ENCODE measurements around the gene CDC123. TPM values are rescaled to one million over a fixed set of nuclear protein-coding genes. Genes with fewer than 3 reads are reported as not detected.

CDC123 gene
- total and polyA plus RNA-seq, 4 donors: 32.7 to 58.5 (median 40.7) TPM

- TF ChIP-seq JUND (IDR thresholded peaks at IDR 0.05) (peak; percentile 10 to 47), NR2F2 (IDR thresholded peaks at IDR 0.05) (no peak), ATF3 (IDR thresholded peaks at IDR 0.05) (no peak), ZBTB33 (IDR thresholded peaks at IDR 0.05) (peak; percentile 47), FOXA1 (IDR thresholded peaks at IDR 0.05) (no peak), YY1 (IDR thresholded peaks at IDR 0.05) (peak; percentile 95), RAD21 (IDR thresholded peaks at IDR 0.05) (peak in 1 of 2 donors; percentile 64), SP1 (IDR thresholded peaks at IDR 0.05) (peak; percentile 28), GABPA (IDR thresholded peaks at IDR 0.05 in 1 of 2, conservative IDR thresholded peaks at IDR 0.05 in 1 of 2) (peak in 1 of 2 donors; percentile 15), CTCF (IDR thresholded peaks at IDR 0.05; ENCODE audit: low read depth, low read length, missing input control) (no peak), TAF1 (conservative IDR thresholded peaks at IDR 0.05) (no peak), EGR1 (IDR thresholded peaks at IDR 0.05; ENCODE audit: low read depth in 2 of 2) (no peak), HNF4A (conservative IDR thresholded peaks at IDR 0.05) (peak; percentile 35 to 55), RXRA (IDR thresholded peaks at IDR 0.05) (peak in 1 of 2 donors; percentile 68)
- Histone ChIP-seq H3K4me3 (ENCODE audit: low read depth in 1 of 3, low read length in 3 of 3) (peak overlapping the region in 1 of 3 donors; percentile 34), H3K27me3 (ENCODE audit: control insufficient read depth in 4 of 4, insufficient read depth in 4 of 4, low read length in 3 of 4) (no peaks in the 10 kb centered on the region), H3K9me3 (ENCODE audit: control insufficient read depth in 4 of 4, low read length in 3 of 4) (no peaks in the 10 kb centered on the region), H3K9ac (ENCODE audit: low read depth in 1 of 2, low read length in 2 of 2) (peak overlapping the region in 1 of 2 donors; percentile 43), H3K27ac (ENCODE audit: low read depth in 1 of 2, low read length in 2 of 2) (peak overlapping the region; percentile 63 to 66), H3K36me3 (ENCODE audit: control insufficient read depth in 4 of 4, insufficient read depth in 3 of 4, low read depth in 1 of 4, low read length in 3 of 4) (peaks cover 11 to 31% (median 20%) of the 10 kb centered on the region in 4 donors), H3K4me1 (ENCODE audit: control insufficient read depth in 4 of 4, insufficient read depth in 4 of 4, low read length in 3 of 4) (peaks cover 1 to 28% (median 25%) of the 10 kb centered on the region in 4 donors)
- WGBS: 42% methylated on average over 12 of the region's 12 CpGs
- no peak for DNase-seq (ENCODE audit: low spot score)
Measured at GRCh38 chr10:12164085-12164484, 31.9 kb upstream of the CDC123 start.

DNA sequence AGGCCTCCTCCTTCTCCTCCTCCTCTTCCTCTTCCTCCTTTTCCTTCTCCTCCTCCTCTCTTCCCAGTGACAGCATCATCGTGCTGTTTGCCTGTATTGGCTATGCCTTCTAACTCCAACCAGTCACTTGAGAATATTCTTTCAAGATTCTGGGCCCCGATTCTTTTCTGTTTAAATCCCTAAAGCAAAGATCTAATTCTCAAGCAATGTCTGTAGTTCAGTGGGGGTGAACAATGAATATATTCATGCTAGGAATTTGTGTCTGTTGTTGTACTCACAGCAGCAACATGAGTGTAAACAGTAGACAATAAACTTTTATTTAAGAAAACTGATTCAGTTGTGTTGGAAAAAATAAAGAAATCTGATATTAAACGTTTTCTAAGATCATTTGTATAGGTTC lies 31.0 kb upstream of the CDC123 start:
- WGBS: 85% methylated on average over 3 of the region's 3 CpGs
- H3K4me1 ChIP-seq (ENCODE audit: control insufficient read depth in 4 of 4, insufficient read depth in 4 of 4, low read length in 3 of 4): peaks cover 1 to 28% (median 25%) of the 10 kb centered on the region in 4 donors
- no peaks in the 10 kb centered on the region for H3K9me3 ChIP-seq (ENCODE audit: control insufficient read depth in 4 of 4, low read length in 3 of 4)
- no peak for DNase-seq (ENCODE audit: low spot score)
- peaks cover 11 to 37% (median 29%) of the 10 kb centered on the region in 4 donors for H3K36me3 ChIP-seq (ENCODE audit: control insufficient read depth in 4 of 4, insufficient read depth in 3 of 4, low read depth in 1 of 4, low read length in 3 of 4)
- no peak overlapping the region for H3K4me3 ChIP-seq (ENCODE audit: low read depth in 1 of 3, low read length in 3 of 3)
- no peaks in the 10 kb centered on the region for H3K27me3 ChIP-seq (ENCODE audit: control insufficient read depth in 4 of 4, insufficient read depth in 4 of 4, low read length in 3 of 4)
- peak overlapping the region in 1 of 2 donors; percentile 43 for H3K9ac ChIP-seq (ENCODE audit: low read depth in 1 of 2, low read length in 2 of 2)
- peak overlapping the region in 1 of 2 donors; percentile 3 for H3K27ac ChIP-seq (ENCODE audit: low read depth in 1 of 2, low read length in 2 of 2)
- TF ChIP-seq JUND (IDR thresholded peaks at IDR 0.05) (no peak), YY1 (IDR thresholded peaks at IDR 0.05) (no peak), EGR1 (IDR thresholded peaks at IDR 0.05; ENCODE audit: low read depth in 2 of 2) (no peak), RAD21 (IDR thresholded peaks at IDR 0.05) (no peak), GABPA (IDR thresholded peaks at IDR 0.05 in 1 of 2, conservative IDR thresholded peaks at IDR 0.05 in 1 of 2) (no peak), ZBTB33 (IDR thresholded peaks at IDR 0.05) (no peak), FOXA1 (IDR thresholded peaks at IDR 0.05) (no peak), NR2F2 (IDR thresholded peaks at IDR 0.05) (no peak), CTCF (IDR thresholded peaks at IDR 0.05; ENCODE audit: low read depth, low read length, missing input control) (no peak), HNF4A (conservative IDR thresholded peaks at IDR 0.05) (no peak)
- TF ChIP-seq, protein P1, sequence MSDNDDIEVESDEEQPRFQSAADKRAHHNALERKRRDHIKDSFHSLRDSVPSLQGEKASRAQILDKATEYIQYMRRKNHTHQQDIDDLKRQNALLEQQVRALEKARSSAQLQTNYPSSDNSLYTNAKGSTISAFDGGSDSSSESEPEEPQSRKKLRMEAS (IDR thresholded peaks at IDR 0.05): no peak
- TF ChIP-seq, protein P2, sequence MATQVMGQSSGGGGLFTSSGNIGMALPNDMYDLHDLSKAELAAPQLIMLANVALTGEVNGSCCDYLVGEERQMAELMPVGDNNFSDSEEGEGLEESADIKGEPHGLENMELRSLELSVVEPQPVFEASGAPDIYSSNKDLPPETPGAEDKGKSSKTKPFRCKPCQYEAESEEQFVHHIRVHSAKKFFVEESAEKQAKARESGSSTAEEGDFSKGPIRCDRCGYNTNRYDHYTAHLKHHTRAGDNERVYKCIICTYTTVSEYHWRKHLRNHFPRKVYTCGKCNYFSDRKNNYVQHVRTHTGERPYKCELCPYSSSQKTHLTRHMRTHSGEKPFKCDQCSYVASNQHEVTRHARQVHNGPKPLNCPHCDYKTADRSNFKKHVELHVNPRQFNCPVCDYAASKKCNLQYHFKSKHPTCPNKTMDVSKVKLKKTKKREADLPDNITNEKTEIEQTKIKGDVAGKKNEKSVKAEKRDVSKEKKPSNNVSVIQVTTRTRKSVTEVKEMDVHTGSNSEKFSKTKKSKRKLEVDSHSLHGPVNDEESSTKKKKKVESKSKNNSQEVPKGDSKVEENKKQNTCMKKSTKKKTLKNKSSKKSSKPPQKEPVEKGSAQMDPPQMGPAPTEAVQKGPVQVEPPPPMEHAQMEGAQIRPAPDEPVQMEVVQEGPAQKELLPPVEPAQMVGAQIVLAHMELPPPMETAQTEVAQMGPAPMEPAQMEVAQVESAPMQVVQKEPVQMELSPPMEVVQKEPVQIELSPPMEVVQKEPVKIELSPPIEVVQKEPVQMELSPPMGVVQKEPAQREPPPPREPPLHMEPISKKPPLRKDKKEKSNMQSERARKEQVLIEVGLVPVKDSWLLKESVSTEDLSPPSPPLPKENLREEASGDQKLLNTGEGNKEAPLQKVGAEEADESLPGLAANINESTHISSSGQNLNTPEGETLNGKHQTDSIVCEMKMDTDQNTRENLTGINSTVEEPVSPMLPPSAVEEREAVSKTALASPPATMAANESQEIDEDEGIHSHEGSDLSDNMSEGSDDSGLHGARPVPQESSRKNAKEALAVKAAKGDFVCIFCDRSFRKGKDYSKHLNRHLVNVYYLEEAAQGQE (IDR thresholded peaks at IDR 0.05): no peak
